ENCODE measurements around the gene TRIM34. TPM values are rescaled to one million over a fixed set of nuclear protein-coding genes. Genes with fewer than 3 reads are reported as not detected.

TRIM34 gene
- total RNA-seq, 1 donor from 2014 or later, result 4.6 TPM

DNA sequence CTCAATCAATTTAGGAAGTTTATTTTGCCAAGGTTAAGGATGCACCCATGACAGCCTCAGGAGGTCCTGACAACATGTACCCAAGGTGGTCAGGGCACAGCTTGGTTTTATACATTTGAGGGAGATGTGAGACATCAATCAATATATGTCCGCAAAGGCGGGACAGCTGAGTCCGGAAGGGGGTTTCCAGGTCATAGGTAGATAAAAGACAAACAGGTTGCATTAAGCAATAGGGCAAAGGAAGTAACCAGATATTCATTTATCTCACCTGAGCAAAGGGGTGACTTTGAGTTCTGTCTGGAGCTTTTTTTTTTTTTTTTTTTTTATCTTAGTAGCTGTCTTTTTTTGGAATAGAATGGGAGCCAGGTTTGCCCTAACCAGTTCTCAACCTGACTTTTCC is 2.0 kb upstream of the TRIM34 start:
- H3K79me2 ChIP-seq (ENCODE audit: insufficient read depth, low read length), result no peaks in the 10 kb centered on the region
- no peaks in the 10 kb centered on the region for H3K9me3 Mint-ChIP-seq (ENCODE audit: unreplicated experiment)
- peaks cover 3% of the 10 kb centered on the region for H3K36me3 Mint-ChIP-seq (ENCODE audit: low read depth, unreplicated experiment)
- no peaks in the 10 kb centered on the region for H3K27me3 Mint-ChIP-seq (ENCODE audit: low read depth, unreplicated experiment)
- H4K20me1 ChIP-seq (ENCODE audit: insufficient read depth, low read length), result no peaks in the 10 kb centered on the region
- no peaks in the 10 kb centered on the region for H3K36me3 ChIP-seq (ENCODE audit: insufficient read depth, low read length)
- H3K4me1 Mint-ChIP-seq (ENCODE audit: low read depth, unreplicated experiment), result peaks cover 37% of the 10 kb centered on the region
- TF ChIP-seq EZH2 (IDR thresholded peaks at IDR 0.05; ENCODE audit: insufficient read depth, low read length), result no peak
- TF ChIP-seq, protein P1, sequence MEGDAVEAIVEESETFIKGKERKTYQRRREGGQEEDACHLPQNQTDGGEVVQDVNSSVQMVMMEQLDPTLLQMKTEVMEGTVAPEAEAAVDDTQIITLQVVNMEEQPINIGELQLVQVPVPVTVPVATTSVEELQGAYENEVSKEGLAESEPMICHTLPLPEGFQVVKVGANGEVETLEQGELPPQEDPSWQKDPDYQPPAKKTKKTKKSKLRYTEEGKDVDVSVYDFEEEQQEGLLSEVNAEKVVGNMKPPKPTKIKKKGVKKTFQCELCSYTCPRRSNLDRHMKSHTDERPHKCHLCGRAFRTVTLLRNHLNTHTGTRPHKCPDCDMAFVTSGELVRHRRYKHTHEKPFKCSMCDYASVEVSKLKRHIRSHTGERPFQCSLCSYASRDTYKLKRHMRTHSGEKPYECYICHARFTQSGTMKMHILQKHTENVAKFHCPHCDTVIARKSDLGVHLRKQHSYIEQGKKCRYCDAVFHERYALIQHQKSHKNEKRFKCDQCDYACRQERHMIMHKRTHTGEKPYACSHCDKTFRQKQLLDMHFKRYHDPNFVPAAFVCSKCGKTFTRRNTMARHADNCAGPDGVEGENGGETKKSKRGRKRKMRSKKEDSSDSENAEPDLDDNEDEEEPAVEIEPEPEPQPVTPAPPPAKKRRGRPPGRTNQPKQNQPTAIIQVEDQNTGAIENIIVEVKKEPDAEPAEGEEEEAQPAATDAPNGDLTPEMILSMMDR (IDR thresholded peaks at IDR 0.05; ENCODE audit: insufficient read depth, low read depth, low read length), result no peak
- no peak overlapping the region for H3K9ac ChIP-seq (ENCODE audit: low read length)
- H2AFZ ChIP-seq (ENCODE audit: low read depth, low read length), result no peak overlapping the region
- no peak overlapping the region for H3K4me3 Mint-ChIP-seq (ENCODE audit: unreplicated experiment)
- H3K4me2 ChIP-seq (ENCODE audit: low read length), result no peak overlapping the region
- no peak overlapping the region for H3K4me3 ChIP-seq (ENCODE audit: insufficient read depth, low read depth, low read length)
- H3K4me1 ChIP-seq (ENCODE audit: insufficient read depth, low read length), result peaks cover 43% of the 10 kb centered on the region
- H3K27ac Mint-ChIP-seq (ENCODE audit: unreplicated experiment), result peak overlapping the region; percentile 3
- no peak for FAIRE-seq
- H3K27me3 ChIP-seq (ENCODE audit: insufficient read depth, low read length), result no peaks in the 10 kb centered on the region
- no peak overlapping the region for H3K27ac ChIP-seq (ENCODE audit: low read depth, low read length)
- H3K9me3 ChIP-seq (ENCODE audit: insufficient read depth, low read depth, low read length), result no peaks in the 10 kb centered on the region
- no peak for DNase-seq (ENCODE audit: low read depth)

DNA sequence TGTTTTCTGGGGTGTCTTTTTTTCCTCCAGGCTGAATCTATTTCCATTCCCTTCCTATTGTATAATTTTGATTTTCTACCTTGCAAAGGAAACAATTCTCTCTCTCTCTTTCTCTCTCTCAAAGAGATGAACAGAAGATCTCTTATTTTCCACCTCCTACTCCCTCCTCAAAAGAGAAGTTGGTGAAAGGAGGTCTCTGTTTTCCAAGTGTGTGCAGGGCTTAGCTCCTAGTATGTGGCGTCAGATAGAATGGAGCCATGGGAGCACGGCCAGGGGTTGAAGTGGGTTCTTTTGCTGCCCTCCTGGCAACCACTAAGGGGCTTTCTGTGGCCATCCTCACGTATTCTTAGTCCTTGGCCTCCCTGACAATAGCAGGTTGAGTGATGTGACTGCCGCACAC is 480 bp downstream of the TRIM34 start:
- Histone ChIP-seq H3K27me3 (ENCODE audit: insufficient read depth, low read length) (no peaks in the 10 kb centered on the region), H4K20me1 (ENCODE audit: insufficient read depth, low read length) (no peaks in the 10 kb centered on the region), H3K27ac (ENCODE audit: low read depth, low read length) (peak overlapping the region; percentile 48), H3K9ac (ENCODE audit: low read length) (peak overlapping the region; percentile 74), H2AFZ (ENCODE audit: low read depth, low read length) (peak overlapping the region; percentile 80), H3K9me3 (ENCODE audit: insufficient read depth, low read depth, low read length) (no peaks in the 10 kb centered on the region), H3K4me2 (ENCODE audit: low read length) (peak overlapping the region; percentile 90), H3K4me3 (ENCODE audit: insufficient read depth, low read depth, low read length) (peak overlapping the region; percentile 62), H3K79me2 (ENCODE audit: insufficient read depth, low read length) (no peaks in the 10 kb centered on the region), H3K4me1 (ENCODE audit: insufficient read depth, low read length) (peaks cover 27% of the 10 kb centered on the region), H3K36me3 (ENCODE audit: insufficient read depth, low read length) (no peaks in the 10 kb centered on the region)
- Mint-ChIP-seq H3K27me3 (ENCODE audit: low read depth, unreplicated experiment) (no peaks in the 10 kb centered on the region), H3K9me3 (ENCODE audit: unreplicated experiment) (peaks cover 3% of the 10 kb centered on the region), H3K4me1 (ENCODE audit: low read depth, unreplicated experiment) (peaks cover 23% of the 10 kb centered on the region), H3K36me3 (ENCODE audit: low read depth, unreplicated experiment) (peaks cover 3% of the 10 kb centered on the region), H3K4me3 (ENCODE audit: unreplicated experiment) (peak overlapping the region; percentile 85), H3K27ac (ENCODE audit: unreplicated experiment) (peak overlapping the region; percentile 56)
- TF ChIP-seq, protein P1 (IDR thresholded peaks at IDR 0.05; ENCODE audit: insufficient read depth, low read depth, low read length), result no peak
- no peak for TF ChIP-seq EZH2 (IDR thresholded peaks at IDR 0.05; ENCODE audit: insufficient read depth, low read length)
- DNase-seq (ENCODE audit: low read depth) (no peak), FAIRE-seq (no peak)

DNA sequence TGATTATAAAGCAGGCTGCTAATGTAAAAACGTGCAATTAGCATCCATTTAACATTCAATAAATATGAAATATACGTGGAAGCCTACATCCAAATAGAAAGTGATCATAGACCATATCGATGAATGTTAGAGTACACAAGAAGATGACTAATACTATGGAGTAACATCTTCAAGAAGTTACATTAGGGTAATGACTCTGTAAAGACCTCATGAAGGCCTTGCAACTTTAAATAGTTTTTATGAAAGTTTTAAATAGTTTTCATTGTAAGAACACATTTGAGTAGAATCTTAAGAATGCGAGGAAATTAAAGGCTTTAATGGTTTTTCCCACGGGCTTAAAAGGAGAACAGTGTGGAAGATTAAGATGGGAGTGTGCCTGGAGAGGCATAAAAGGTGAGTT is 1.4 kb downstream of the TRIM34 start:
- no peaks in the 10 kb centered on the region for H3K9me3 ChIP-seq (ENCODE audit: insufficient read depth, low read depth, low read length)
- Mint-ChIP-seq H3K4me3 (ENCODE audit: unreplicated experiment) (peak overlapping the region; percentile 36), H3K27me3 (ENCODE audit: low read depth, unreplicated experiment) (no peaks in the 10 kb centered on the region), H3K36me3 (ENCODE audit: low read depth, unreplicated experiment) (peaks cover 3% of the 10 kb centered on the region), H3K27ac (ENCODE audit: unreplicated experiment) (no peak overlapping the region), H3K4me1 (ENCODE audit: low read depth, unreplicated experiment) (peaks cover 15% of the 10 kb centered on the region), H3K9me3 (ENCODE audit: unreplicated experiment) (peaks cover 3% of the 10 kb centered on the region)
- no peaks in the 10 kb centered on the region for H4K20me1 ChIP-seq (ENCODE audit: insufficient read depth, low read length)
- H3K27ac ChIP-seq (ENCODE audit: low read depth, low read length), result no peak overlapping the region
- no peak for DNase-seq (ENCODE audit: low read depth)
- no peak overlapping the region for H3K4me2 ChIP-seq (ENCODE audit: low read length)
- no peak for FAIRE-seq
- peaks cover 18% of the 10 kb centered on the region for H3K4me1 ChIP-seq (ENCODE audit: insufficient read depth, low read length)
- TF ChIP-seq EZH2 (IDR thresholded peaks at IDR 0.05; ENCODE audit: insufficient read depth, low read length), result no peak
- TF ChIP-seq, protein P1 (IDR thresholded peaks at IDR 0.05; ENCODE audit: insufficient read depth, low read depth, low read length), result no peak
- no peak overlapping the region for H3K4me3 ChIP-seq (ENCODE audit: insufficient read depth, low read depth, low read length)
- no peaks in the 10 kb centered on the region for H3K36me3 ChIP-seq (ENCODE audit: insufficient read depth, low read length)
- no peaks in the 10 kb centered on the region for H3K27me3 ChIP-seq (ENCODE audit: insufficient read depth, low read length)
- H3K9ac ChIP-seq (ENCODE audit: low read length), result no peak overlapping the region
- H2AFZ ChIP-seq (ENCODE audit: low read depth, low read length), result no peak overlapping the region
- no peaks in the 10 kb centered on the region for H3K79me2 ChIP-seq (ENCODE audit: insufficient read depth, low read length)

Data from astrocyte (in vitro differentiated cells and primary cell).